Keratinocyte (primary cell): ENCODE measurements around the gene ZNF653.

ENCODE experiments used
- EZH2 ChIP-seq: IDR thresholded peaks from one replicate; pipeline ENCODE4 v1.6.1; 2012; ENCODE audit warnings: inconsistent platforms, mild to moderate bottlenecking, low read length, moderate library complexity
- TF ChIP-seq, protein P1 (sequence below), 3 experiments: IDR thresholded peaks in 1 of 3; conservative IDR thresholded peaks in 1 of 3; optimal IDR thresholded peaks in 1 of 3; 2 replicates in 2 of 3; 3 replicates in 1 of 3; pipeline versions ENCODE3 to v1.5.1; 2011; ENCODE audit warnings: low read length in 3 of 3, mild to moderate bottlenecking in 3 of 3, moderate library complexity in 2 of 3, control low read depth in 1 of 3, inconsistent platforms in 1 of 3; ENCODE audit not compliant: insufficient read depth in 2 of 3; ENCODE audit errors: extremely low read depth in 1 of 3

DNA sequence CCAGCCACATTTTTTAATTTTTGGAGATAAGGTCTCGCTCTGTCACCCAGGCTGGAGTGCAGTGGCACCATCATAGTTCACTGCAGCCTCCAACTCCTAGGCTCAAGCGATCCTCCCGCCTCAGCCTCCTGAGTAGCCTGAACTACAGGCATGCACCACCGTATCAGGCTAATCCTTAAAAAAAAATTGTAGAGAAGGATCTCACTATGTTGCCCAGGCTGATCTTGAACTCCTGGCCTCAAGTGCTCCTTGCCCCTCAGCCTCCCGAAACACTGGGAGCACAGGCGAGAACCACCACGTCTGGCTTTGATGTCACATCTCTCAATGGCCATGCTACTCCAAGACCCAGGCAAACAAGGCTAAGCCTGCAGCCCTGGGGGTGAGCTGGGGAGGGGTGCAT lies 49.0 kb downstream of the ZNF653 start:
- TF ChIP-seq, protein P1, sequence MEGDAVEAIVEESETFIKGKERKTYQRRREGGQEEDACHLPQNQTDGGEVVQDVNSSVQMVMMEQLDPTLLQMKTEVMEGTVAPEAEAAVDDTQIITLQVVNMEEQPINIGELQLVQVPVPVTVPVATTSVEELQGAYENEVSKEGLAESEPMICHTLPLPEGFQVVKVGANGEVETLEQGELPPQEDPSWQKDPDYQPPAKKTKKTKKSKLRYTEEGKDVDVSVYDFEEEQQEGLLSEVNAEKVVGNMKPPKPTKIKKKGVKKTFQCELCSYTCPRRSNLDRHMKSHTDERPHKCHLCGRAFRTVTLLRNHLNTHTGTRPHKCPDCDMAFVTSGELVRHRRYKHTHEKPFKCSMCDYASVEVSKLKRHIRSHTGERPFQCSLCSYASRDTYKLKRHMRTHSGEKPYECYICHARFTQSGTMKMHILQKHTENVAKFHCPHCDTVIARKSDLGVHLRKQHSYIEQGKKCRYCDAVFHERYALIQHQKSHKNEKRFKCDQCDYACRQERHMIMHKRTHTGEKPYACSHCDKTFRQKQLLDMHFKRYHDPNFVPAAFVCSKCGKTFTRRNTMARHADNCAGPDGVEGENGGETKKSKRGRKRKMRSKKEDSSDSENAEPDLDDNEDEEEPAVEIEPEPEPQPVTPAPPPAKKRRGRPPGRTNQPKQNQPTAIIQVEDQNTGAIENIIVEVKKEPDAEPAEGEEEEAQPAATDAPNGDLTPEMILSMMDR (optimal IDR thresholded peaks at IDR 0.05 in 1 of 3, IDR thresholded peaks at IDR 0.05 in 1 of 3, conservative IDR thresholded peaks at IDR 0.05 in 1 of 3; ENCODE audit: extremely low read depth in 1 of 3, insufficient read depth in 2 of 3, low read length in 3 of 3), result no peak
- no peak for TF ChIP-seq EZH2
